ENCODE results near the gene RHOG. TPM values are rescaled to one million over a fixed set of nuclear protein-coding genes. Genes with fewer than 3 reads are reported as not detected.
A peak's percentile ranks its signal among the peaks of the same experiment; 100 is the strongest.

The RHOG gene
- total RNA-seq, 1 donor from 2014 or later = 25.0 TPM

DNA sequence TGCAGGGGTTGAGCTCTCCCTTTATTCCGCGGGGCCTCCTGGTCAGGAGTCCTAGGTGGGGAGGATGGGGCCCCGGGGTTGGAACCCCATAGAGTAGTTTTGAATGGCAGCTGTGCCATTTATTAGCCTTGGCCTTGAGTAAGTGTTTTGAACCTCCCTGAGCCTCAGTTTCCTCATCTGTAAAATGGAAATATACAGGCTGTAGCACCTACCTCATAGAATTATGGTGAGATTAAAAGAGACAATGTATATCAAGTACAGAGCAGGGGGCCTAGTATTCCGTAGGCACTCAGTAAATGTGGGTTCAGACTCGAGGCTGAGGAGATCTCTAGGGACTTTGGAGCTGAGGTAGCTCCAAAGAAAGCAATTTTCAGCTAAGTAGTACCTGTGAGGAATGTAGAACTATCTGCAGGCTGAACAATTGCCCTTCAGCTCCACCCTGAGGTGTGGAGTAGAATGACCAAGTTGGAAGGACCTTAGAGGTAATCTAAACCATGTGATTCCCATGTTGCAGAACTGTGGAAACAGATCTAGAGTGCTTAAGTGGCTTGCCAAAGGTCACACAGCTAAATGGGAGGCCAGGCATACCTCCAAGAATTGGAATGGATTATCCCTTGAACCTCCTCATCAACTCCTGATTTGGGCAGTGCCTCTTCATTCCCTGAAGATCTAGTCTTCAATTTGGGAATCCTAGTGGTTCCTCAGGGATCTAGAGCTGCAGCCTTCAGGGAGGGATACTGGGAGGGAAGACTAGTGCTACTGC lies 31.7 kb downstream of the RHOG start:
- Mint-ChIP-seq H3K9me3 (ENCODE audit: low read depth) (no peaks in the 10 kb centered on the region), H3K4me3 (ENCODE audit: low read depth) (peak overlapping the region; percentile 99), H3K27me3 (no peaks in the 10 kb centered on the region), H3K4me1 (ENCODE audit: low read depth) (peaks cover 9% of the 10 kb centered on the region), H3K36me3 (ENCODE audit: insufficient read depth) (no peaks in the 10 kb centered on the region), H3K27ac (peak overlapping the region; percentile 67)
- TF ChIP-seq, protein P1, sequence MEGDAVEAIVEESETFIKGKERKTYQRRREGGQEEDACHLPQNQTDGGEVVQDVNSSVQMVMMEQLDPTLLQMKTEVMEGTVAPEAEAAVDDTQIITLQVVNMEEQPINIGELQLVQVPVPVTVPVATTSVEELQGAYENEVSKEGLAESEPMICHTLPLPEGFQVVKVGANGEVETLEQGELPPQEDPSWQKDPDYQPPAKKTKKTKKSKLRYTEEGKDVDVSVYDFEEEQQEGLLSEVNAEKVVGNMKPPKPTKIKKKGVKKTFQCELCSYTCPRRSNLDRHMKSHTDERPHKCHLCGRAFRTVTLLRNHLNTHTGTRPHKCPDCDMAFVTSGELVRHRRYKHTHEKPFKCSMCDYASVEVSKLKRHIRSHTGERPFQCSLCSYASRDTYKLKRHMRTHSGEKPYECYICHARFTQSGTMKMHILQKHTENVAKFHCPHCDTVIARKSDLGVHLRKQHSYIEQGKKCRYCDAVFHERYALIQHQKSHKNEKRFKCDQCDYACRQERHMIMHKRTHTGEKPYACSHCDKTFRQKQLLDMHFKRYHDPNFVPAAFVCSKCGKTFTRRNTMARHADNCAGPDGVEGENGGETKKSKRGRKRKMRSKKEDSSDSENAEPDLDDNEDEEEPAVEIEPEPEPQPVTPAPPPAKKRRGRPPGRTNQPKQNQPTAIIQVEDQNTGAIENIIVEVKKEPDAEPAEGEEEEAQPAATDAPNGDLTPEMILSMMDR (IDR thresholded peaks at IDR 0.05; ENCODE audit: unreplicated experiment) = peak; percentile 43
- DNase-seq (ENCODE audit: low spot score, unreplicated experiment) = no peak

DNA sequence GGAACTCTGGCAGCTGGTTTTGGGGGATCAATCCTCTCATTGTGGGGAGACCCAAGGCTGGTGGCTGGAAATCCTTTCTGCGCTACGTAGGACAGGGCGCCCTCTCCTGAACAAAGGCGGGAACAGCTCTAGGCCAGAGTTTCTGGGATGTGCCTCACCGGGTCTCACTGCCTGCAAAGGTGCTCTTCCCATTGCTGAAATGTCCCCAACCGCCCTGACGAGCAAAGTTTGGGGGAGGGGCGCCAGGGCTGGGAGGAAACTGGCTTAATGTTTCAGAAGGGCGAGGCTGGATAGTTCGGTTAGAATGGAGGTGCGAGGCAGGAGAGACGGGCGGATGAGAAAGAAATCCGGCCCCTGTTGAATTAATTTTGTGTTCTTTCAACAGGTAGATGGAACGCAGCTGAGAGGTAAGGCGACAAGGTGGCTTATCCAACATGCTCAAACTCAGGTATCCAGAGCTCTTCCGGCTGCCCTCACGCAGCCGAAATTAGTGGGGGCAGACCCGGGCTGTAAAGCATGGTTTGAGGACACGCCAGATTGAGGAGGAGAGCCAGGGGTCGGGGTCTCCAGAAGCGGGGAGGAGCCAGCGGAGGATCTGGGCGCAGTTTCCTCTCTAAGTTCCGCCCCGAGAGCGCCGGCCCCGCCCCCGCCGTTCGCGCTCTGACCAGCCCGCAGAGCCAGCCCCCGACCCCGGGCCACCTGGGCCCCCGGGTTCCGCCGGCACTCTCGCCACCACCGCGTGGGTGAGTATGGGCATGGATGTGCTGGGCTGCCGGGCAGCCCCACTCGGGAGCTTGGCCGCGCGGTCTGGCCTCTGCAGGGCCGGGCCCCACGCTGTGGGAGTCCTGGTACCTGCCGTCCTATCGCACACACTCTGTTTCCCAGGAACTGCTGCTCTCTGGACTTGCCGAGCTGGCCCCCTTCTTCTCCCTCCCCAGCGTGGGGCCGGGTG lies 32.6 kb downstream of the RHOG start, which contains the start of gene PGAP2:
PGAP2 (plus strand) TSS at position 652 of the 952 bp plus-strand sequence. CDS start 2,700 bp downstream, outside the sequence.
- peak within 1 kb of the TSS; percentile 97 for H3K27ac Mint-ChIP-seq

DNA sequence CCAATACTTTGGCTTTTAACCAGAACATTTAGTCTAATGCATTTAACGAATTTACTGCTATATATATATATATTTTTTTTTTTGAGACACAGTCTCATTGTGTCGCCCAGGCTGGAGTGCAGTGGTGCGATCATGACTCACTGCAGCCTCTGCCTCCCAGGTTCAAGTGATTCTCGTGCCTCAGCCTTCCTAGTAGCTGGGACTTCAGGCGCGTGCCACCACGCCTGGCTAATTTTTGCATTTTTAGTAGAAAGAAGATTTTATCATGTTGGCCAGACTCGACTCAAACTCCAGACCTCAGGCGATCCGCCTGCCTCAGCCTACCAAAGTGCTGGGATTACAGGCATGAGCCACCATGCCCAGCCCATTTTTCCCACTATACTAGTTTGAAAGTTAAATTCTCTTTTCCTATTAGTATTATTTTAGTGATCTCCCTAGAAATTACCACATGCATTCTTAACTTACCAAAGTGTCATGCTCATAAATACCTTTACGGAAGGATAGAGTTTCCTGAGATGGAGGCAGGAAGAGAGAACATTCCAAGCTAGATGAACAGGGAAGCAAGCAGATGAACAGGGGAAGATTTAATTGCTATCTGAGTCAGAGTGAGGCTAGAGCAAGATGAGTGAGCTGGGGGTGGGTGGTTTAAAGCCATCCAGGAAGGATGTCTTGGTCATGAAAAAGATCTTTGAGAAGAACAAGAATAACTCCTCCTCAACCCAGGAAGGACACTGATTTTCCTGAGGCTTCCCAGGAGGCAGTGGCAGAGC lies 36.8 kb downstream of the RHOG start:
- H3K9me3 Mint-ChIP-seq (ENCODE audit: low read depth) = no peaks in the 10 kb centered on the region
- no peaks in the 10 kb centered on the region for H3K27me3 Mint-ChIP-seq
- H3K4me3 Mint-ChIP-seq (ENCODE audit: low read depth) = no peak overlapping the region
- peaks cover 7% of the 10 kb centered on the region for H3K4me1 Mint-ChIP-seq (ENCODE audit: low read depth)
- H3K36me3 Mint-ChIP-seq (ENCODE audit: insufficient read depth) = no peaks in the 10 kb centered on the region
- TF ChIP-seq, protein P1 (IDR thresholded peaks at IDR 0.05; ENCODE audit: unreplicated experiment) = no peak
- no peak for DNase-seq (ENCODE audit: low spot score, unreplicated experiment)
- H3K27ac Mint-ChIP-seq = no peak overlapping the region

More for the DNA sequence above, 32.6 kb downstream of the RHOG start, which contains the start of gene PGAP2:
- H3K4me3 Mint-ChIP-seq (ENCODE audit: low read depth) = peak within 1 kb of the TSS; percentile 99
- TF ChIP-seq, protein P1 (IDR thresholded peaks at IDR 0.05; ENCODE audit: unreplicated experiment) = peak; percentile 73
- no peaks in the 10 kb centered on the region for H3K36me3 Mint-ChIP-seq (ENCODE audit: insufficient read depth)
- no peaks in the 10 kb centered on the region for H3K9me3 Mint-ChIP-seq (ENCODE audit: low read depth)
- H3K27me3 Mint-ChIP-seq = no peaks in the 10 kb centered on the region
- peaks cover 9% of the 10 kb centered on the region for H3K4me1 Mint-ChIP-seq (ENCODE audit: low read depth)
- peak; percentile 57 for DNase-seq (ENCODE audit: low spot score, unreplicated experiment)

DNA sequence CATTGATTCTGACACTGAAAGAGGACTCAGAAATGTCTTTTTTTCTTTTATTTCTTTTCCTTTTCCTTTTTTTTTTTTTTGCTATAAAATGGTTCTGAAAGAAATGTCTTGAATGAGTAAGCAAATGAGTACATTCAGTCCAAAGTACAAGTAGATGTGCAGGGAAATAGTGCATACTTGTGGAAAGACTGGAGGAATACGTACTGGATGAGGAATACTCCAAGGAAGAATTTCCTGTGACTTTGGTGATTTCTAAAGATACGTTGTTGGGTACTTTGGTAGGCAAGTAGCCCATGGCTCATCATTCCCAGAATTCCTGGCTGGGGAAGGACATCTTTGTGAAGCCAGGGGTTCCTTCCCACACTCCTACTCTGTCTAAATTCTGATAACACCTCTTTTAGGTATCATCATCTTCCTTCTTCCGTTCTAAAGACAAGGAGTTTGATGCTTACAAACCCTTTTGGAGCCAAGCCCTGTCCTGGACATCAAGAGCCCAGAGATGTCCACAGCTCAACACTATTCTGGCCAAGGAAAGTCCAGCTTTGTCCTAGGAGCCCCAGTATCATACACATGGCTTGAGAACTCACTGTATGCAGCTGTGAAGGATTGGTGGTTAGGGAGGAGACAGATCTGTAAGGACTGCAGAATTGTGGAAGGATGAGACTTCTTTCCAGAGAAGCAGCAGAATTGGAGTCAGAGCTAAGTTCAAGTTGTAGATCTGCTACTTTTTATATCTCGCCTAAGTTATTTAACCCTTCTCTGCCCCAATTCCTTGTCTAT lies 38.6 kb downstream of the RHOG start:
- Mint-ChIP-seq H3K4me3 (ENCODE audit: low read depth) (no peak overlapping the region), H3K27ac (no peak overlapping the region), H3K36me3 (ENCODE audit: insufficient read depth) (no peaks in the 10 kb centered on the region), H3K9me3 (ENCODE audit: low read depth) (no peaks in the 10 kb centered on the region), H3K27me3 (no peaks in the 10 kb centered on the region), H3K4me1 (ENCODE audit: low read depth) (peaks cover 3% of the 10 kb centered on the region)
- no peak for DNase-seq (ENCODE audit: low spot score, unreplicated experiment)
- TF ChIP-seq, protein P1 (IDR thresholded peaks at IDR 0.05; ENCODE audit: unreplicated experiment) = no peak
